GM23248 (cell line): Measurements from ENCODE around the gene IL17REL. TPM values are rescaled to one million over a fixed set of nuclear protein-coding genes. Genes with fewer than 3 reads are reported as not detected.

Source experiments
- DNase-seq: peaks from one replicate; pipeline ENCODE4 v3.0.0-alpha.2; 2015
- H2AFZ ChIP-seq: fragments of 200-600 bp; sonication (generic); 2 replicates; pipeline ENCODE4 v1.6.1; 2016; ENCODE audit warnings: antibody characterized with exemption
- H3F3A ChIP-seq: fragments of 200-600 bp; sonication (generic); 2 replicates; pipeline ENCODE4 v1.6.1; 2016; ENCODE audit warnings: mild to moderate bottlenecking, antibody characterized with exemption, mixed run types; ENCODE audit not compliant: insufficient read depth
- H3K27ac ChIP-seq: fragments of 200-600 bp; sonication (generic); 2 replicates; pipeline ENCODE4 v1.5.1; 2016; ENCODE audit warnings: mild to moderate bottlenecking
- H3K27me3 ChIP-seq: fragments of 200-600 bp; sonication (generic); replicated peaks from 2 replicates; pipeline ENCODE4 v1.6.1; 2016; ENCODE audit warnings: mild to moderate bottlenecking; ENCODE audit not compliant: insufficient read depth
- H3K36me3 ChIP-seq: fragments of 200-600 bp; sonication (generic); 2 replicates; pipeline ENCODE4 v1.6.1; 2016; ENCODE audit warnings: low read depth, mild to moderate bottlenecking
- H3K4me1 ChIP-seq: fragments of 200-600 bp; sonication (generic); 2 replicates; pipeline ENCODE4 v1.6.1; 2016; ENCODE audit warnings: mild to moderate bottlenecking; ENCODE audit not compliant: insufficient read depth
- H3K4me2 ChIP-seq: fragments of 200-600 bp; sonication (generic); one replicate; pipeline ENCODE4 v1.6.1; 2016; ENCODE audit warnings: mild to moderate bottlenecking; ENCODE audit not compliant: unreplicated experiment
- H3K4me3 ChIP-seq: fragments of 200-600 bp; sonication (generic); 2 replicates; pipeline ENCODE4 v1.5.1; 2016; ENCODE audit warnings: mild to moderate bottlenecking
- H3K79me2 ChIP-seq: fragments of 200-600 bp; sonication (generic); 2 replicates; pipeline ENCODE4 v1.6.1; 2016; ENCODE audit warnings: mild to moderate bottlenecking; ENCODE audit not compliant: insufficient read depth
- H3K9ac ChIP-seq: fragments of 200-600 bp; sonication (generic); 2 replicates; pipeline ENCODE4 v1.6.1; 2016; ENCODE audit warnings: mild to moderate bottlenecking
- H3K9me2 ChIP-seq: fragments of 200-600 bp; sonication (generic); 2 replicates; pipeline ENCODE4 v1.6.1; 2016; ENCODE audit warnings: mixed run types, mild to moderate bottlenecking, moderate library complexity; ENCODE audit not compliant: insufficient read depth
- H3K9me3 ChIP-seq: fragments of 200-600 bp; sonication (generic); one replicate; pipeline ENCODE4 v1.6.1; 2017; ENCODE audit warnings: low read depth
- H4K20me1 ChIP-seq: fragments of 200-600 bp; sonication (generic); 2 replicates; pipeline ENCODE4 v1.6.0; 2016; ENCODE audit not compliant: insufficient read depth
- EZH2 ChIP-seq: fragments of 200-600 bp; sonication (generic); IDR thresholded peaks from 2 replicates; pipeline ENCODE4 v1.6.1; 2018; ENCODE audit warnings: antibody characterized with exemption, mild to moderate bottlenecking; ENCODE audit not compliant: insufficient read depth, poor library complexity, severe bottlenecking
- EZH2phosphoT487 ChIP-seq: fragments of 200-600 bp; sonication (generic); IDR thresholded peaks from 2 replicates; pipeline ENCODE4 v1.6.1; 2018; ENCODE audit warnings: antibody characterized with exemption, moderate library complexity, mild to moderate bottlenecking, low read depth; ENCODE audit not compliant: insufficient read depth
- WGBS, 2 experiments: methylation state at CpG; one replicate each; pipeline ENCODE4 v1.1.6; 2015 to 2017; ENCODE audit warnings: low lambda C conversion rate in 2 of 2, low coverage in 1 of 2; ENCODE audit errors: missing lambda C conversion rate in 2 of 2; 5-methylcytosine and 5-hydroxymethylcytosine counted together
- in situ Hi-C: fragments of 300-500 bp; cut with MboI; formaldehyde crosslinking; loops from 2 replicates; pipeline ENCODE4 v1.15.0; 2020
- polyA plus RNA-seq: library from polyadenylated mRNA; unstranded; fragments of >200 nt; fragmentation: Nextera tagmentation; extraction: Ambion mirVana; gene quantifications from 2 replicates; pipeline ENCODE4 v1.2.1, GENCODE V29; 2016
- total RNA-seq: library from RNA; depleted of rRNA; stranded (reverse); fragments of >200 nt; shearing (Covaris generic); gene quantifications from 2 replicates; pipeline ENCODE4 v1.2.3, GENCODE V29; 2014

The IL17REL gene
- total and polyA plus RNA-seq, 2 experiments from 2014 or later = not detected

DNA sequence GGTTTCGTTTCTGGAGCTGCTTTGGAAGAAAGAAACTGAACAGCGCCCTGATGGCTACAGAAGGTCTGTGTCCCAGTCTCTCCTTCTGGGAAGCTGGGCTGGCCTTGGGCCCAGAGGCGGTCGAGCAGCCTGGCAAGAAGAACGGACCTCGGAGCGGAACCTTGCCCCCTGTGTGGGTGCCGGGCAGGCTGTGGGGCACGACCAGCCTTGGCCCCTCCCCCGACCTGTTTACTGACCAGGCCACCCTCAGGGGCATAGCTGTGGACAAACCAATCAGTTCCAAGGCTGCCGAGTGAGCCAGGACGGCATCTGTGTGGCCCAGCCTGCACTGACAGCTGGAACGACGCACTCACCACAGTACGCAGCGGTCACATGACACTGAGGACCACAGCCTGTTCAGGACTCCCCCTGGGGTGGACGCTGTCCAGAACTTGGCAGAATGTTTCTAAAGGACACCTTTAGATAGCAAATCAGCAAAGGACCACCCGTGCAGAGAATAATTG lies 44.8 kb downstream of the IL17REL start:
- H3K27ac ChIP-seq = no peak overlapping the region
- H3K4me3 ChIP-seq = peak overlapping the region; percentile 32; the same call in 1 of the 2 replicates
- 0 out of 2 replicates have a peak, but pooled peaks cover 3% of the 10 kb centered on the region for H3F3A ChIP-seq
- H3K4me1 ChIP-seq = peaks cover 5% of the 10 kb centered on the region; the same call in 1 of the 2 replicates
- in situ Hi-C loops = no loop called here
- H3K9me3 ChIP-seq = no peaks in the 10 kb centered on the region
- H3K27me3 ChIP-seq = no peaks in the 10 kb centered on the region
- no peak overlapping the region for H3K9ac ChIP-seq
- peak; percentile 37 for DNase-seq
- no peaks in the 10 kb centered on the region for H4K20me1 ChIP-seq
- H3K9me2 ChIP-seq = no peaks in the 10 kb centered on the region
- H2AFZ ChIP-seq = 0 out of 2 replicates have a peak overlapping the region, but pooled peaks have one; percentile 25
- 23 to 38% methylated on average over 13 to 18 of the region's 18 CpGs for WGBS, 2 experiments
- no peak overlapping the region for H3K4me2 ChIP-seq
- H3K79me2 ChIP-seq = peaks cover 10% of the 10 kb centered on the region
- TF ChIP-seq EZH2 (no peak), EZH2phosphoT487 (no peak)
- H3K36me3 ChIP-seq = no peaks in the 10 kb centered on the region; the same call in 1 of the 2 replicates

DNA sequence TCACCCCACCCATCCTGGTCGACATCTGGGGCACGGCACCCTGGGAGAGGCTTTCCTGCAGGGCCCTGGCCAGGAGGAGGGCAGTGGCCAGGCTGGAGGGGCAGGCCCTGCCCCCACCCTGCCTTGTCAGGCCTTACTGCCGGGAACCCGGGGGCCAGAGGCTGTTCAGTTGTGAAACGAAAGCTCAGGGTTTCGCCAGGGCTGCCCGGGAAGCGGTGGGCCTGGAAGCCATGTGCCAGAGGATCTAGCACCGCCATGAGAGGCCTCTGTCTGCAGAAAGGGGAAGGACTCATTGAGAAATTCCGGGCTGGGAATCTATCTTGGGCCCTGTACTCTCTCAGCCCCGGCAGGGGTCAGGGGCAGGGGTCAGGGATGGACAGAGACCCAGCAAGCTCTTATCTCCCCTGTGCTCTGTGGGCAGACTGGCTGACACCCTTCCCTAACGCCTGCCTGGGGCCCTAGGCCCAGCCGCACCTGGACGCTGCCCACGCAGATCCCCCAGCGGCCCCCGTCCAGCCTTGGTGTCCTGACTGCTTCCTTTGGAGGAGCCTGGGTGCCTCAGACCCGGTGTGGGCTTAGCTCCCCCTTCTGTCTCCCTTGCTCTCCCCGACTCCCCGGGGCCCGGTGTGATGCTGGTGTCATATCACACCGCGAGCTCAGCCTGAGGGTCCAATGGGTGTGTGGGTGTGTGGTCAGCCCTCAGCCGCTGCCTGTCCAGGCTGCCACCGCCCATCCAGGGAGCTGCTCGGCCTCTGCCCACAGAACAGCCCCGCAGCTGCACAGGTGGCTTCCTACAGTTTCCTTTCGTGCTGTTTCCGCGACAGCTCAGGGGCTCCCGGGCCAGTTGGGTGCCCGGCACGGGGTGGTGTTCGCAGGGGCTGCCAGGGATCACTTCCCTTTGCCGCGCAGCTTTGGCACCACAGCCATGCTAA lies 45.5 kb downstream of the IL17REL start:
- in situ Hi-C loops = no loop called here
- peak overlapping the region; percentile 32; the same call in 1 of the 2 replicates for H3K4me3 ChIP-seq
- H4K20me1 ChIP-seq = no peaks in the 10 kb centered on the region
- H3K9ac ChIP-seq = no peak overlapping the region
- H3K79me2 ChIP-seq = peaks cover 15% of the 10 kb centered on the region
- H2AFZ ChIP-seq = 0 out of 2 replicates have a peak overlapping the region, but pooled peaks have one; percentile 25
- TF ChIP-seq EZH2 = no peak
- TF ChIP-seq EZH2phosphoT487 = no peak
- DNase-seq = no peak
- H3K36me3 ChIP-seq = no peaks in the 10 kb centered on the region; the same call in 1 of the 2 replicates
- 66 to 70% methylated on average over 31 to 36 of the region's 36 CpGs for WGBS, 2 experiments
- no peaks in the 10 kb centered on the region for H3K9me3 ChIP-seq
- H3F3A ChIP-seq = 0 out of 2 replicates have a peak, but pooled peaks cover 3% of the 10 kb centered on the region
- H3K4me1 ChIP-seq = peaks cover 8% of the 10 kb centered on the region; the same call in 1 of the 2 replicates
- H3K27me3 ChIP-seq = no peaks in the 10 kb centered on the region
- no peak overlapping the region for H3K4me2 ChIP-seq
- H3K9me2 ChIP-seq = no peaks in the 10 kb centered on the region
- no peak overlapping the region for H3K27ac ChIP-seq

DNA sequence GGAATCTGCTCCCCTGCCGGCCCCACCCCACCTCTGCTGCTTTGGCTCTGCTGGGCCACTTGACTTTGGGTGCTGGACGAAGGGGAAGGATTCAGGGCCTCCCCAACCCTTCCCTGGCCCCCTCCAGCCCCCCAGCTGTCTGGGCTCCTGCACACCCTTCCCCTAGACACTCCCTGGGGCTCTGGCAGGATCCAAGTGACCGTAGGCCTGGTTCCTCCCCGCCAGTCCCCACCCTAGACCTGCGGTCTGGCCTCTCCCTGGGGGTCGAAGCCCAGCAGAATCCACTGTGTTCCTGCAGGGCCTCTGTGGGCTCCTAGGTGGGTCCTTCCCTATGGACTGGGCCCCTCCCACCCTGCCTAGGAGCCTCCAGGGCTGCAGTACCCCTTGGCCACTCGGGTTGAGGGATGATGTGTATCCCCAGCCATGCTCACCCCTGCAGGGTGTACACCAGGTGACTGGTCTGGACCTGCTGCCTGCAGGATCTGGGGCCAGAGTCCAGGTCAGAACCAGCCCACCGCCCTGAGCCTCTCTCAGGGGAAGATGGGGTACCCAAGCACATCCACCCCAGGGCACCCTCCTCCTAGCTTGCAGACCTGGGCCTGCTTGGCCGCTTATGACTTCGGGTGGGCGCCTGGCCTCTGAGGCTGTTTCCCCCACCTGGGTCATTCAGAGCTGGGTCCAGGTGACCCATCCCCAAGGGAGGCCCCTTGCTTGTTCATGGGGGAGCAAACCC lies 46.4 kb downstream of the IL17REL start:
- no peaks in the 10 kb centered on the region for H3K9me3 ChIP-seq
- H3F3A ChIP-seq = 0 out of 2 replicates have a peak, but pooled peaks cover 3% of the 10 kb centered on the region
- H2AFZ ChIP-seq = no peak overlapping the region
- H3K9ac ChIP-seq = no peak overlapping the region
- no peak overlapping the region for H3K4me3 ChIP-seq
- DNase-seq = no peak
- in situ Hi-C loops = no loop called here
- no peaks in the 10 kb centered on the region for H3K9me2 ChIP-seq
- no peaks in the 10 kb centered on the region; the same call in 1 of the 2 replicates for H3K36me3 ChIP-seq
- H3K4me1 ChIP-seq = peaks cover 8% of the 10 kb centered on the region; the same call in 1 of the 2 replicates
- no peak overlapping the region for H3K4me2 ChIP-seq
- no peak overlapping the region for H3K27ac ChIP-seq
- no peak for TF ChIP-seq EZH2
- TF ChIP-seq EZH2phosphoT487 = no peak
- H4K20me1 ChIP-seq = no peaks in the 10 kb centered on the region
- WGBS, 2 experiments = 91 to 92% methylated on average over 10 to 11 of the region's 11 CpGs
- H3K27me3 ChIP-seq = no peaks in the 10 kb centered on the region
- H3K79me2 ChIP-seq = peaks cover 21% of the 10 kb centered on the region
